ENCODE results near the gene FRZB. TPM values are rescaled to one million over a fixed set of nuclear protein-coding genes. Genes with fewer than 3 reads are reported as not detected.

The FRZB gene
- total RNA-seq, 4 donors from 2014 or later, result 3.0 to 9.1 (median 4.5) TPM

GRCh38 chr2:182818501-182818900 lies 47.9 kb downstream of the FRZB start:
- TF ChIP-seq CTCF (IDR thresholded peaks at IDR 0.05) (no peak), POLR2A (IDR thresholded peaks at IDR 0.05) (no peak)
- H3K4me1 ChIP-seq, result no peaks in the 10 kb centered on the region
- H3K27me3 ChIP-seq, result no peaks in the 10 kb centered on the region
- H3K27ac ChIP-seq, result no peak overlapping the region
- H3K36me3 ChIP-seq, result no peaks in the 10 kb centered on the region
- no peaks in the 10 kb centered on the region for H3K9me3 ChIP-seq
- no peak for DNase-seq
- H3K4me3 ChIP-seq, result no peak overlapping the region

DNA sequence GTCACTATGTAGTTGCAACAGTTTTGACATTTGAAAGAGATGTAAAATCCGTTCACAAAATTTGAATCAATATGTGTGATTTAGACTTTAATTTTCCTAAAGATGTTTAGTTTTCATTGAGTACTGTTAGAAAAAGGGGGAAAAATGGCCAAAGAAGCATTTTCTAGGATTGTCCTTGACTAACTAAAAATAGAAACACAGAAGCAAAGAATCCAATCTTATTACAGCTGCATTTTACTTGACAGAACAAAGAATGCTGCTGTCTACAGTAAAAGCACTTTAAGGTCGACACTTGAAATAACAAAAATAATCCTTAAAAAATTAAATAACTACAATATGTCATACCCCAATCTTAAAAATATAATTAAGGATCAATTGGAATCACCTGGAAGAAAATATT lies 48.9 kb downstream of the FRZB start:
- no peak overlapping the region for H3K4me3 ChIP-seq
- H3K9me3 ChIP-seq, result no peaks in the 10 kb centered on the region
- DNase-seq, result no peak
- TF ChIP-seq POLR2A (IDR thresholded peaks at IDR 0.05), result no peak
- TF ChIP-seq CTCF (IDR thresholded peaks at IDR 0.05), result no peak
- H3K27me3 ChIP-seq, result no peaks in the 10 kb centered on the region
- H3K4me1 ChIP-seq, result no peaks in the 10 kb centered on the region
- no peak overlapping the region for H3K27ac ChIP-seq
- no peaks in the 10 kb centered on the region for H3K36me3 ChIP-seq

- no peaks in the 10 kb centered on the region for H3K4me1 ChIP-seq
- H3K27ac ChIP-seq, result no peak overlapping the region
- no peaks in the 10 kb centered on the region for H3K27me3 ChIP-seq
- H3K36me3 ChIP-seq, result no peaks in the 10 kb centered on the region
- TF ChIP-seq CTCF (IDR thresholded peaks at IDR 0.05) (no peak), POLR2A (IDR thresholded peaks at IDR 0.05) (no peak)
- no peak for DNase-seq
- no peaks in the 10 kb centered on the region for H3K9me3 ChIP-seq
- no peak overlapping the region for H3K4me3 ChIP-seq
Measured at GRCh38 chr2:182816866-182817265, 49.6 kb downstream of the FRZB start.

DNA sequence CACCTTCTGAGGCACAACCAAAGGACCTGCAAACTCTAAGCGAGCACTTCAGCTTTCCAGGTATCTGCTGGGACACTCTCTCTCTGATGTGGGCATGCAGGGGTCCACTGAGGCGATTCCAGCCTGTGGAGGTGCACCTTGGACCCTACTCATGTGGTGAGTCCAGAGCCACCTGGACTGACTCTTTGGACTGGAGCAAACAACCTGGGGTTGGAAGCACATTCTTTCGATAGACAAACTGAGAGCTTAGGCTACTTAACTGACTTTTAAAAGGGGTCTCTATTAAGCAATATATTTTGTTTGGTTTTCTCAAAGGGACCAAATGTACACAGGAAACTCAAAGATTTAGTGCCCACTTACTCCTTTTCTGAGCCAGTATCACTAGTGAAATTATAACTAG lies 51.6 kb downstream of the FRZB start:
- no peaks in the 10 kb centered on the region for H3K36me3 ChIP-seq
- no peak overlapping the region for H3K27ac ChIP-seq
- H3K4me1 ChIP-seq, result no peaks in the 10 kb centered on the region
- DNase-seq, result no peak
- H3K4me3 ChIP-seq, result no peak overlapping the region
- no peaks in the 10 kb centered on the region for H3K9me3 ChIP-seq
- no peaks in the 10 kb centered on the region for H3K27me3 ChIP-seq
- no peak for TF ChIP-seq CTCF (IDR thresholded peaks at IDR 0.05)
- TF ChIP-seq POLR2A (IDR thresholded peaks at IDR 0.05), result no peak

- H3K36me3 ChIP-seq, result no peaks in the 10 kb centered on the region
- H3K9me3 ChIP-seq, result no peaks in the 10 kb centered on the region
- H3K4me3 ChIP-seq, result no peak overlapping the region
- no peaks in the 10 kb centered on the region for H3K27me3 ChIP-seq
- TF ChIP-seq CTCF (IDR thresholded peaks at IDR 0.05) (no peak), POLR2A (IDR thresholded peaks at IDR 0.05) (no peak)
- H3K27ac ChIP-seq, result no peak overlapping the region
- no peaks in the 10 kb centered on the region for H3K4me1 ChIP-seq
- no peak for DNase-seq
Measured at GRCh38 chr2:182814380-182814779, 52.1 kb downstream of the FRZB start.

DNA sequence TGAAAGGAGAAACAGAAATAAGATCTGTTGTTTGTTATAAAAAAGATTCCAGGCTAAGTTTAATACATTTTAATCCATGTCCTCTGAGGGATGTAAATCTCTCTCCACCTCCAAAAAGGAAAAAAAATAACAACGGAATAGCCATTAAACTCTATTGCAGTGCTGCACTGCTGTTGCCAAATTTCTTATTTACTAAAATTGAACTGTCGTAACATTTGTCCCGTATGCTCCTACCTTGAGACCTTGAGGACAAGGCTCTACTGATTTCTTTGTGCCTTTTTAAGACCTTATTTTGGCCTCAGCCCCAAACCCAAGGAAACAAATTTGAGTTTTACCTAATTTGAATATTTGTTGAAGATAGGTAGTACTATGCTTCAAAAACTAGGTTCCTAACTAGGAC lies 56.4 kb downstream of the FRZB start:
- Histone ChIP-seq H3K4me1 (no peaks in the 10 kb centered on the region), H3K27me3 (no peaks in the 10 kb centered on the region), H3K27ac (no peak overlapping the region), H3K36me3 (no peaks in the 10 kb centered on the region), H3K4me3 (no peak overlapping the region), H3K9me3 (no peaks in the 10 kb centered on the region)
- no peak for DNase-seq
- no peak for TF ChIP-seq POLR2A (IDR thresholded peaks at IDR 0.05)
- no peak for TF ChIP-seq CTCF (IDR thresholded peaks at IDR 0.05)
